ENCODE measurements around the gene MUC21.
"Not testable (repeated sequence)": the region's sequence is repeated elsewhere in the genome, so short reads cannot be mapped to it uniquely, and the experiment has no call there.

- not testable (repeated sequence) for TF ChIP-seq CTCF (IDR thresholded peaks at IDR 0.05; ENCODE audit: low read length); EZH2 (IDR thresholded peaks at IDR 0.05; ENCODE audit: borderline replicate concordance, low read length)
These were observed 33.9 kb downstream of the MUC21 start for GRCh38 chr6:31017436-31017835.

Measured in OCI-LY1 (cell line).